ENCODE data around the gene CLDN10. TPM values are rescaled to one million over a fixed set of nuclear protein-coding genes. Genes with fewer than 3 reads are reported as not detected.

The CLDN10 gene
- total and polyA plus RNA-seq, 11 donors: 0.12 to 0.52 (median 0.29) TPM; not detected in 7

- no peaks in the 10 kb centered on the region for H3K4me1 ChIP-seq
- WGBS, 4 donors: 87 to 92% (median 90%) methylated on average over 4 of the region's 4 CpGs
- DNase-seq (no peak), ATAC-seq (no peak)
- no peak overlapping the region for H3K4me3 ChIP-seq
- intact Hi-C loops (cut with DNase I): no loop called here
- no peak for TF ChIP-seq CTCF (IDR thresholded peaks at IDR 0.05)
- TF ChIP-seq POLR2A (IDR thresholded peaks at IDR 0.05): no peak
- peaks cover 0 to 1% (median 0%) of the 10 kb centered on the region in 9 donors for H3K36me3 ChIP-seq
- H3K27ac ChIP-seq: no peak overlapping the region
- H3K9me3 ChIP-seq: no peaks in the 10 kb centered on the region
- no peaks in the 10 kb centered on the region for H3K27me3 ChIP-seq
Measured at GRCh38 chr13:95573221-95573620, 20.7 kb downstream of the CLDN10 start.

GRCh38 chr13:95579303-95579702 is 26.8 kb downstream of the CLDN10 start:
- Histone ChIP-seq H3K27ac (no peak overlapping the region), H3K27me3 (no peaks in the 10 kb centered on the region), H3K36me3 (peaks cover 0 to 49% (median 4%) of the 10 kb centered on the region in 9 donors), H3K9me3 (no peaks in the 10 kb centered on the region), H3K4me3 (no peak overlapping the region), H3K4me1 (no peaks in the 10 kb centered on the region)
- ATAC-seq (no peak), DNase-seq (no peak)
- TF ChIP-seq POLR2A (IDR thresholded peaks at IDR 0.05): no peak
- TF ChIP-seq CTCF (IDR thresholded peaks at IDR 0.05): no peak
- WGBS, 4 donors: 86 to 90% (median 88%) methylated on average over 3 of the region's 3 CpGs
- intact Hi-C loops (cut with DNase I): no loop called here

GRCh38 chr13:95585867-95586266 is 33.3 kb downstream of the CLDN10 start:
- H3K27ac ChIP-seq: no peak overlapping the region
- intact Hi-C loops (cut with DNase I): no loop called here
- TF ChIP-seq CTCF (IDR thresholded peaks at IDR 0.05) (no peak), POLR2A (IDR thresholded peaks at IDR 0.05) (no peak)
- no peaks in the 10 kb centered on the region for H3K4me1 ChIP-seq
- no peak for ATAC-seq
- DNase-seq: no peak
- 97 to 99% (median 97%) methylated on average over 4 of the region's 4 CpGs for WGBS, 4 donors
- no peak overlapping the region for H3K4me3 ChIP-seq
- H3K36me3 ChIP-seq: peaks cover 0 to 87% (median 9%) of the 10 kb centered on the region in 9 donors
- H3K9me3 ChIP-seq: no peaks in the 10 kb centered on the region
- H3K27me3 ChIP-seq: no peaks in the 10 kb centered on the region

GRCh38 chr13:95588134-95588533 is 35.6 kb downstream of the CLDN10 start:
- intact Hi-C loops (cut with DNase I): no loop called here
- WGBS, 4 donors: 90 to 94% (median 92%) methylated on average over 3 of the region's 3 CpGs
- Histone ChIP-seq H3K4me1 (no peaks in the 10 kb centered on the region), H3K27ac (no peak overlapping the region), H3K36me3 (peaks cover 0 to 78% (median 9%) of the 10 kb centered on the region in 9 donors), H3K4me3 (no peak overlapping the region), H3K9me3 (no peaks in the 10 kb centered on the region), H3K27me3 (no peaks in the 10 kb centered on the region)
- no peak for TF ChIP-seq POLR2A (IDR thresholded peaks at IDR 0.05)
- no peak for TF ChIP-seq CTCF (IDR thresholded peaks at IDR 0.05)
- DNase-seq: no peak
- no peak for ATAC-seq
